Fibroblast of lung (primary cell): ENCODE results near the gene TMEM121.
"Not testable (repeated sequence)": the region's sequence is repeated elsewhere in the genome, so short reads cannot be mapped to it uniquely, and the experiment has no call there.

ENCODE experiments used
- CTCF ChIP-seq, 2 donors: IDR thresholded peaks in 1 of 2; conservative IDR thresholded peaks in 1 of 2; 1 replicate in 1 of 2; 2 replicates in 1 of 2; pipeline ENCODE4 v1.5.1; 2011 to 2012; ENCODE audit warnings: low read length in 2 of 2, control low read depth in 1 of 2, inconsistent platforms in 1 of 2, low read depth in 1 of 2, mild to moderate bottlenecking in 1 of 2
- EZH2 ChIP-seq: IDR thresholded peaks from 2 replicates; pipeline ENCODE4 v1.5.1; 2012; ENCODE audit warnings: low read length, control low read depth, mild to moderate bottlenecking; ENCODE audit errors: missing control alignments

GRCh38 chr14:105559384-105560047, 33.1 kb downstream of the TMEM121 start:
- TF ChIP-seq CTCF (conservative IDR thresholded peaks at IDR 0.05 in 1 of 2, IDR thresholded peaks at IDR 0.05 in 1 of 2; ENCODE audit: low read depth in 1 of 2, low read length in 2 of 2); EZH2: not testable (repeated sequence)
